Transverse colon (tissue), 4 donors: ENCODE data around the gene TMTC2.

Experiments used
- EP300 ChIP-seq: sonication (generic); formaldehyde crosslinking; IDR thresholded peaks from one replicate; pipeline ENCODE4 v1.6.1; 2017; ENCODE audit warnings: antibody characterized with exemption, low read depth
- POLR2A ChIP-seq: fragments of 450-650 bp; IDR thresholded peaks from one replicate; pipeline ENCODE4 v1.6.1; 2016; ENCODE audit warnings: antibody characterized with exemption, mild to moderate bottlenecking, moderate library complexity
- POLR2AphosphoS5 ChIP-seq, 3 donors: sonication (generic); formaldehyde crosslinking; IDR thresholded peaks; one replicate each; pipeline ENCODE4 v1.6.1; 2016; ENCODE audit warnings: antibody characterized with exemption in 3 of 3
- TF ChIP-seq, protein P1 (sequence below), 5 experiments: fragments of 200-600 bp in 3 of 5; fragments of 450-650 bp in 2 of 5; sonication (generic) in 3 of 5; IDR thresholded peaks; 1 replicate in 2 of 5; 2 replicates in 3 of 5; pipeline ENCODE4 v1.5.1; 2016 to 2017; ENCODE audit warnings: antibody characterized with exemption in 5 of 5, inconsistent platforms in 3 of 5, mild to moderate bottlenecking in 2 of 5, moderate library complexity in 1 of 5

GRCh38 chr12:83099436-83099835 lies 412.7 kb downstream of the TMTC2 start:
- TF ChIP-seq, protein P1, sequence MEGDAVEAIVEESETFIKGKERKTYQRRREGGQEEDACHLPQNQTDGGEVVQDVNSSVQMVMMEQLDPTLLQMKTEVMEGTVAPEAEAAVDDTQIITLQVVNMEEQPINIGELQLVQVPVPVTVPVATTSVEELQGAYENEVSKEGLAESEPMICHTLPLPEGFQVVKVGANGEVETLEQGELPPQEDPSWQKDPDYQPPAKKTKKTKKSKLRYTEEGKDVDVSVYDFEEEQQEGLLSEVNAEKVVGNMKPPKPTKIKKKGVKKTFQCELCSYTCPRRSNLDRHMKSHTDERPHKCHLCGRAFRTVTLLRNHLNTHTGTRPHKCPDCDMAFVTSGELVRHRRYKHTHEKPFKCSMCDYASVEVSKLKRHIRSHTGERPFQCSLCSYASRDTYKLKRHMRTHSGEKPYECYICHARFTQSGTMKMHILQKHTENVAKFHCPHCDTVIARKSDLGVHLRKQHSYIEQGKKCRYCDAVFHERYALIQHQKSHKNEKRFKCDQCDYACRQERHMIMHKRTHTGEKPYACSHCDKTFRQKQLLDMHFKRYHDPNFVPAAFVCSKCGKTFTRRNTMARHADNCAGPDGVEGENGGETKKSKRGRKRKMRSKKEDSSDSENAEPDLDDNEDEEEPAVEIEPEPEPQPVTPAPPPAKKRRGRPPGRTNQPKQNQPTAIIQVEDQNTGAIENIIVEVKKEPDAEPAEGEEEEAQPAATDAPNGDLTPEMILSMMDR (IDR thresholded peaks at IDR 0.05) = no peak
- TF ChIP-seq POLR2A (no peak), EP300 (no peak), POLR2AphosphoS5 (IDR thresholded peaks at IDR 0.05) (no peak)
